Measurements from ENCODE around the gene CLIC5.

The CLIC5 gene

DNA sequence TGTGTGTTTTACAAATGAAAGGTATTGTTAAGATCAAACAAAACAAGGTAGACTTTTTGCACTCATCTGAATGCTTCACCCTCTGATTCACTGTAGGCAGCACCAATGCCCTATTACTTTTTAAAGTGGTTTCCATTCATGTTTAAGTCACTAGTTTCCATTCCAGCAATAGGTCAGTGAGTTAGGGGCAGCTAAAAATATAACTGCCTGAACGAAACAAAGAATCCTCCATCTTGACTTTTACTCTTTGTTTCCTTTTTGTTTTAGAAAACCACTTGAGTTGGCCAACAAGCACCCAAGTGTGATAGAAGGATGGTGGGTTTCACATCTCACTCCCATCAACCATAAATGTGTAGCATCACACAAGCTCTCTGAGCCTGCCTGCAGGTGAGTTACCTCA is 25.5 kb downstream of the CLIC5 start:
- no peak for DNase-seq

- no peak for DNase-seq
These were observed 27.0 kb downstream of the CLIC5 start for GRCh38 chr6:45988635-45989034.

GRCh38 chr6:45987856-45988255 is 27.8 kb downstream of the CLIC5 start:
- no peak for DNase-seq

DNA sequence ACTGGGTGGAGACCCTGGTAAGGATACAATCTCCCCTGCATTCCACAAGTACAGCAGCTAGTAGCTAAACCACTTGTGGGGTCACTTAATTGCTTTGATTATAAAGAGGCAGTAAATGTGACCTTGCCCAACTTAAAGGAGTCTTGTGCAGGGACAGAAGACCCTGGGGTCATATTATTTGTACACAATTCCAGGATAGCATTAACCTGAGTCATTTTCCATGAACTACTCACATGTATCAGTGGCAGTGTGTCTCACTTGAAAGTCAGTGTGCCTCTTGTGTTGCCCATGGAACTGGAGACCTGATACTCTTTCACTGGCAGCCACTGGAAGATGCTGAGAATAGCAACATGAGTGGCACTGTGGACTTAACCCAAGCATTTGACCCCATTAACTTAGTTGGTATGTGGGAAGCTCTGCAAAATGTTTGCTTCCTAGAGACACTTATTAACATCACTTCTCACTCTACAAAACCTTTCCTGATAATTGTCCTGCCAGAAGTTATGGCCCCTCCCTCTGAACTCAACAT is 28.9 kb downstream of the CLIC5 start:
- DNase-seq: no peak

DNA sequence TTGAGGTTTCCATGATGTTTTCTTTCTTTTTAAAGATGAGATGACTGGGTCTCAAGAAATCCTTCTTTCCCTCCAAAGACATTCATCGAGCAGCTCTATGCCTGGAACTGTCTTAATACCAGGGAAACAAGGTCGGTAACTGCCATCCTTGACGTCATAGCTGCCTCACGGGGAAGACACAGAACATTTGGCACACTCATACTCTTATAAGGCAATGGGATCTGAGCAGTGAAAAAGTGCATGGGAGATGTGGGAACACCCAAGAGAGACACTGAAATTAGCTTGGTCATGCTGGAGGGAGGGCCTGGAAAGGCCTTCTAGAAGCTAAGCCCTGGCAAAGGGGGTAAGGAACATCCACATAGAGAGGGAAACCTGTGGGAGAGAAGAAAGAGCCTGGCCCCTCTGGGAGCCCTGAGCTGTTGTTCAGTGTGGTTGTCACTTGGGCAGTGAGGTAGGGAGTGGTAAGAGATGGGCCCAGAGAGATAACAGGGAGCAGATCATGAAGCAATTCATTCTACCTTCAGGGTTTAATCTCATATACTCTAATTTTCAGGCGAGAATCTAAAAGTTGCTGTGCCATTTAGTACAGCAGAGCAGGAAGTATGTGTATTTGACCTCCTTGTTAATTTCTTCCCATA is 30.8 kb downstream of the CLIC5 start:
- no peak for DNase-seq

- no peak for DNase-seq
These were observed 31.3 kb downstream of the CLIC5 start for GRCh38 chr6:45984347-45984746.

- no peak for DNase-seq
These were observed 32.6 kb downstream of the CLIC5 start for GRCh38 chr6:45983062-45983461.

GRCh38 chr6:45982280-45983036 is 33.2 kb downstream of the CLIC5 start:
- DNase-seq: no peak

- DNase-seq: no peak
These were observed 34.6 kb downstream of the CLIC5 start for GRCh38 chr6:45981046-45981445.

- DNase-seq: peak; percentile 41
These were observed 36.3 kb downstream of the CLIC5 start for GRCh38 chr6:45979311-45979710.

DNA sequence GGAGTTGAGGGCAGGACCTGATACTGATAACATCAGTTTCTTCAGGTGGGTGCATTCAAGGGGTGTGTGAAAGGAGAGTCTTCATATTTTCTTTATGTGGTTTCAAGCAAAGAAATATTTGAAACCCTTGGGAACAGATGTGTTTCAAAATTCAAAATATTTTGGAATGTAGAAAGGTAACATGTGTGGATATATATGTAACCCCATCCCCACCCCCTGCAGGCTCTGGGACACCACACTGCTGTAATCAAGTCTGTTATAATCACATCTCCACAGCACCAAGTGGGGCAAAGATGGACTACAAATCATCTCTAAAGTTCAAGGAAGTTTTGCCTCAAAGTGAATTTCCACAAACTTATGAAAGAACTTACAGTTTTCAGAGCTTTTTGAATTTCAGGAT is 41.1 kb downstream of the CLIC5 start:
- DNase-seq: no peak

DNA sequence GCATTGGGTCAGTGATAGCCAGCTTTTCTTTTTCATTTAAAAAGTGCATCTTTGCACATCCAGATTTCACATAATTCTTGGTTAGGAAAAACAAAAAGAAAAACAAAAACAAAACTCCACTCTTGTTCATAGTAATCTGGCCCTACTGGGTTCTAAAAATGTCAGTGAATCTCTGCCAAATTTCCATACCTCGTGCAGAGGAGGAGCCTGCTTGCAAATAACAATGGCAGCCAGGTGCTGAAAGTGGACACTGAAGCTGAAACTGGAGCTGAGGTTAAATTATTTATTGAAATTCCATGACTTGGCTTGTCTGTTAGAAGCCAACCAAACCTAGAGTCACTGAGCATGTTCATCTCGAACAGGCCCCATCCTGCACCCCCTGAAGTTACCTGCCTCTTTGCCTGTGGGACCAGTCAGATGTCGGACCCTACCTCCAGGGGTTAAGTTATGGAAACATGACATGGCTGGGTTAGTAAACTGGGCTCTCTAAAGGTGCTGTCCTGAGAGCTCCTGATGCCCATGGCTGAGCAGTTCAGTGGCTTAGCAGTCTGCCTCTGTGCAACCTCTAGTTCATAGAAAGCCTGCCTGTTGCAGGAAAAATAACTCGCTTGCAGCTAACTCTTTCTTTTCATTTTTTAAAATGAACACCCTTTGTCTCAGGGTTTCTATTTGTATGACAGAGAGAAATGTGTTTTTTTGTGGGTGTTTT is 42.7 kb downstream of the CLIC5 start:
- DNase-seq: no peak

DNA sequence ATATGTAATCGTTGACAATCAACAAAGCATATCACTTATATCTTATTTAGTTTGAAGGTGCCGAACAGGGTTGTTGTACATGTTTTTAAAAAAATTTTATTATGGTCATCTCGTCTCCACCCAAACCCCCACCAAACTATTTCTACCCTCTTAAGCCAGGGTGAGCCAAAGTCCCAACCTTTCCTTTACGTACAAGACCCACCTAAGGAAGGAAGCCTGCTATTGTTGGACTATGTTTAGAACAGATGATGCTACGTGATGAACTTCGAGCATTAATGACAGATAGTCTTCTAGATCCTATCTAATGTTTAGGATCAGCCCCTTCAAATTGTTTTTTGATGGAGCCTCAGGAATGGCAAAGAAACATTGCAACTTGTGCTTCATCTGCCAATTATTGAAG is 44.4 kb downstream of the CLIC5 start:
- DNase-seq: no peak

DNA sequence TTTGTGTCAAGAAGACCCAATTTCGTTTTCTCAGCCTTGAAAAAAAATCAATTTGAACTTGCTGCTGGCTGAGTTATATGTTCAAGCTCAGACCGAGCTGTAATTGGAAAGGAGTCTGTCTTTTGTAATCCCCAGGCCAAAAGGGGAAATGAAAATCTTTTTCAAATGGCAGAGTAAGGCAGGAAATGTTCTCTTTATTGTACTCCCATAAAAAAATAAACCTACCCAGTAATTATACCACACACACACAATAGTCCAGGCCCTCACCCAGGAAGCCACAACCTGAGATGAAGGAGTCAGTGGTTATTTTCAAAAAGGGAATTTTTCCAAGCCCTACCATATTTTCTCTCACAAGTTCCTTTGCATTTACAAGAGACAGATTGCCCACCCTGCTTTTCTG is 45.3 kb downstream of the CLIC5 start:
- no peak for DNase-seq

DNA sequence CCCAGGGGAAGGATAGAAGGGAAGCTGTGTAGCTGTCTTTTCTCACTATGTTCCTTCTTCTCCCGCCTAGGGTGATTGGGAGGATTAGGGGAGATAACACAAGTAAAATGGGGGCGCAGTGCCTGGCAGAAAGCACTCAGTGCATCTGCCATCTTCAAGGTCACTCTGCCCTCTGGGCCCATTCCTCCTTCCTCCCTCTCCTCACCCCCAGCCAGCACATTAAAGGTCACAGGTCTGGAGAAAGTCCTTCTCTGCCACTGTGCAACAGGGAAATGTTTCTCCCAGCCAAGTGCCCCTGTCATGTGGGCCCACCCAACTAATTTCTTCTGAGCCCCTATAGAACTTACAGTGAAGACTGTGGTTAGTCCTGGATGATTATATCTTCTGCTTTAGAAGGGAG is 45.8 kb downstream of the CLIC5 start:
- DNase-seq: no peak

- DNase-seq: no peak
These were observed 46.6 kb downstream of the CLIC5 start for GRCh38 chr6:45969026-45969425.

DNA sequence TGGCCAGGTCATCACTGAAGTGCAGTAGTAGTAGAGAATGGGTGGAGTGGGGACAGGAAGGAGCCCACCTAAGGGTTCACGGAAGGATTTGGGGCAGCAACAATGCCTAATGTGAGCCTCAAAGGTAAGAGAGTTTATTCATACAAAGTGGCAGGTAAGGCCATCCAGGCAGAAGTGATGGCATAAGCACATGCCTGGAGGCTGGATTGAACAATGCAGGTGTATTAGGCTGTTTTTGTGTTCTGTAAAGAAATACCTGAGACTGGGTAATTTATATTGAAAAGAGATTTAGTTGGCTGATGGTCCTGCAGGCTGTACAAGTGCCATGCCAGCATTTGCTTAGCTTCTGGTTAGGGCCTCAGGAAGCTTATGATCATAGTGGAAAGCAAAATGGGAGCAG is 48.3 kb downstream of the CLIC5 start:
- DNase-seq: no peak

DNA sequence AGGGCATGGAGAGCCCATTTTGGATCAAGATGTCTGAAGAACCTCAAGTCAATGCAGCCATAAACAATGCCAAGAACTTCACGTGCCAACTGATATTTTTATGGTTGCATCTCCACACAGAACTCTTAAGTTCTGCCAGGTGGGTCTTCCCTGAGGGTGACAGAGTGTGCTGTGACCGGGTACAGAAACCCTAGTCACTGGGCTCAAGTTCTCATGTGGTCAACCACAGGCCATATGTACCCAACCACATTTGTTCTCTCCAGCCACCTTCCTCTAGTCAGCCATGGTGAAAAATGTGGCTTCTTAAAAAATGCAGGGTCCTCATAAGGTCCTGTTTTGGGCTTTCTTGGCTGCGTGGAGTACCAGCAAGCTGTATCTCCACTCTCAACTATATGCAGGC is 48.9 kb downstream of the CLIC5 start:
- no peak for DNase-seq

DNA sequence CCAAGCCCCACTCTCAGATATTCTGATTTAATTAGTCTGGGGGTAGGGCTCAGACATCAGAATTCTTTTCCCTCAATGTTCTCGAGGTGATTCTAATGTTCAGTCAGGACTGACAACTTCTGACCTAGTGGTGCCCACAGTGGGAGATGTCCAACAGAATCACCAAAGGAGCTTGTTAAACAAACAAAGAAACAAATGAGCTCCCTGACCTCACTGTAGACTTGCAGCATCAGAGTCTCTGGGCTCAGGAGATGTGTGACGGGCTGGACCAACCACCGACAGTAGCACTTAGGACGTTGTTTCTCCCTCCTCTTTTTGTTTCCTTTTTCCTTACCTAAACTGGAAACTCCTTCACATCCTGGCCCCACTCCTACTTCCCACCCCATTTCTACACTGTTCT is 49.3 kb downstream of the CLIC5 start:
- no peak for DNase-seq

DNA sequence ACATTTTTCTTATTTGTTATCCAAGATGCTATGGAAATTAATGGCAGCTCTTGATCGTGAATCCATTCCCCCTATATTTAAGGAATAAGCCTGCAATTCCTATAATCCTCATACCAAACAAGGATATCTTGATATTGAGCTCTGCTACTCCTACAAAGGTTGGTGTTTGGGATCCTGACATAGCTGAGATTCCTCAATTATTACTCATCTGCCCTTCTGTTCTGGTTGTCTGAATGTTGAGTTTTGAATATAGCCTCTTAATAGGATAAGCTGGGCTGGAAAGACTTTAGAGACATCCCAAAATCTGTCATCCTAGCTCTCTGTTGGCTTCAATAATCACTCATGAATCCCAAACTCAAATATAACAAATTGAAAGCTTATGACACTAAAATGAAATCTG is 49.9 kb downstream of the CLIC5 start:
- no peak for DNase-seq

DNA sequence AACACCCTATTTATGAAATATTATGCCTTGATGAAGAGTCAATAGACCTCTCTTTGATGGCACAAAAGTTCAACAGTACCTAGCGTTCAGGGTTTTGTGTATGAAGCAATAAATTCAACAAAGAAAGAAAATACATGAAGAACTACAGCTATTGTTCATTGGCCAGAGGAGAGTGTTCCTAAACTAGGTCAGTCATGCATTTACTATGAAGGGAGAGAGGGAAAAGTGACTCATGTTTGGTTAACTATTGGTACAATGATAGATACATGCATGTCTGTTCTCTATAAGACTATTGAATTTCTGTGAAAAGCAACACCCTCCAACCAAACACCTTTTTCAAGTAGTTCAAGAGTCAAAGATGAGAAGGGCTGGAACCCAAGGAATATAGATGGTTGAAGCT is 50.7 kb downstream of the CLIC5 start:
- no peak for DNase-seq

- DNase-seq: no peak
These were observed 51.4 kb downstream of the CLIC5 start for GRCh38 chr6:45964300-45964699.

GRCh38 chr6:45963896-45964295 is 51.8 kb downstream of the CLIC5 start:
- DNase-seq: no peak

DNA sequence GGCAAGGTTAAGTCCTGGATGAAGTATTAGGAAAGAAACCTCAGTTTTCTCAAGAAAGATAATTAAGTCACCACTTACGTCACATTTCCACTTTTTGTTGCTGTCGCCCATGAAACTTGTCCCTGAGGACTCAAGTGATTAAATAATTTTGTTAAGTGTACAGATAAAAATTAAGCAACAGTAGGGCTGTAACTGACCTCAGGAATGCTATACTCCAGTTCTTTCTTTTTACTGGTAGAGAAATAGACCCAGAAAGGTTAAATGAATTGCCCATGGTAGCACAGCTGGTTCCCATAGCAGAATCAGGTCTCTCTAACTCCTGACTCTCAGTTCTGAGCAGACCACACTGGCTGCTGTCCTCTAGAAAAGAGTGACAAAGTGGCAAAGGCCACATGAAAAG is 54.5 kb downstream of the CLIC5 start:
- DNase-seq: no peak
